GM23248 (cell line): ENCODE measurements around the gene GRM7. TPM values are rescaled to one million over a fixed set of nuclear protein-coding genes. Genes with fewer than 3 reads are reported as not detected.

Experiments used
- DNase-seq: peaks from one replicate; pipeline ENCODE4 v3.0.0-alpha.2; 2015
- H2AFZ ChIP-seq: fragments of 200-600 bp; sonication (generic); 2 replicates; pipeline ENCODE4 v1.6.1; 2016; ENCODE audit warnings: antibody characterized with exemption
- H3F3A ChIP-seq: fragments of 200-600 bp; sonication (generic); 2 replicates; pipeline ENCODE4 v1.6.1; 2016; ENCODE audit warnings: mild to moderate bottlenecking, antibody characterized with exemption, mixed run types; ENCODE audit not compliant: insufficient read depth
- H3K27ac ChIP-seq: fragments of 200-600 bp; sonication (generic); 2 replicates; pipeline ENCODE4 v1.5.1; 2016; ENCODE audit warnings: mild to moderate bottlenecking
- H3K27me3 ChIP-seq: fragments of 200-600 bp; sonication (generic); replicated peaks from 2 replicates; pipeline ENCODE4 v1.6.1; 2016; ENCODE audit warnings: mild to moderate bottlenecking; ENCODE audit not compliant: insufficient read depth
- H3K36me3 ChIP-seq: fragments of 200-600 bp; sonication (generic); 2 replicates; pipeline ENCODE4 v1.6.1; 2016; ENCODE audit warnings: low read depth, mild to moderate bottlenecking
- H3K4me1 ChIP-seq: fragments of 200-600 bp; sonication (generic); 2 replicates; pipeline ENCODE4 v1.6.1; 2016; ENCODE audit warnings: mild to moderate bottlenecking; ENCODE audit not compliant: insufficient read depth
- H3K4me2 ChIP-seq: fragments of 200-600 bp; sonication (generic); one replicate; pipeline ENCODE4 v1.6.1; 2016; ENCODE audit warnings: mild to moderate bottlenecking; ENCODE audit not compliant: unreplicated experiment
- H3K4me3 ChIP-seq: fragments of 200-600 bp; sonication (generic); 2 replicates; pipeline ENCODE4 v1.5.1; 2016; ENCODE audit warnings: mild to moderate bottlenecking
- H3K79me2 ChIP-seq: fragments of 200-600 bp; sonication (generic); 2 replicates; pipeline ENCODE4 v1.6.1; 2016; ENCODE audit warnings: mild to moderate bottlenecking; ENCODE audit not compliant: insufficient read depth
- H3K9ac ChIP-seq: fragments of 200-600 bp; sonication (generic); 2 replicates; pipeline ENCODE4 v1.6.1; 2016; ENCODE audit warnings: mild to moderate bottlenecking
- H3K9me2 ChIP-seq: fragments of 200-600 bp; sonication (generic); 2 replicates; pipeline ENCODE4 v1.6.1; 2016; ENCODE audit warnings: mixed run types, mild to moderate bottlenecking, moderate library complexity; ENCODE audit not compliant: insufficient read depth
- H3K9me3 ChIP-seq: fragments of 200-600 bp; sonication (generic); one replicate; pipeline ENCODE4 v1.6.1; 2017; ENCODE audit warnings: low read depth
- H4K20me1 ChIP-seq: fragments of 200-600 bp; sonication (generic); 2 replicates; pipeline ENCODE4 v1.6.0; 2016; ENCODE audit not compliant: insufficient read depth
- EZH2 ChIP-seq: fragments of 200-600 bp; sonication (generic); IDR thresholded peaks from 2 replicates; pipeline ENCODE4 v1.6.1; 2018; ENCODE audit warnings: antibody characterized with exemption, mild to moderate bottlenecking; ENCODE audit not compliant: insufficient read depth, poor library complexity, severe bottlenecking
- EZH2phosphoT487 ChIP-seq: fragments of 200-600 bp; sonication (generic); IDR thresholded peaks from 2 replicates; pipeline ENCODE4 v1.6.1; 2018; ENCODE audit warnings: antibody characterized with exemption, moderate library complexity, mild to moderate bottlenecking, low read depth; ENCODE audit not compliant: insufficient read depth
- WGBS, 2 experiments: methylation state at CpG; one replicate each; pipeline ENCODE4 v1.1.6; 2015 to 2017; ENCODE audit warnings: low lambda C conversion rate in 2 of 2, low coverage in 1 of 2; ENCODE audit errors: missing lambda C conversion rate in 2 of 2; 5-methylcytosine and 5-hydroxymethylcytosine counted together
- in situ Hi-C: fragments of 300-500 bp; cut with MboI; formaldehyde crosslinking; loops from 2 replicates; pipeline ENCODE4 v1.15.0; 2020
- polyA plus RNA-seq: library from polyadenylated mRNA; unstranded; fragments of >200 nt; fragmentation: Nextera tagmentation; extraction: Ambion mirVana; gene quantifications from 2 replicates; pipeline ENCODE4 v1.2.1, GENCODE V29; 2016
- total RNA-seq: library from RNA; depleted of rRNA; stranded (reverse); fragments of >200 nt; shearing (Covaris generic); gene quantifications from 2 replicates; pipeline ENCODE4 v1.2.3, GENCODE V29; 2014

GRM7 gene
- total and polyA plus RNA-seq, 2 experiments from 2014 or later = not detected

GRCh38 chr3:7288133-7288532 is 427.2 kb downstream of the GRM7 start:
- Histone ChIP-seq H3F3A (no peaks in the 10 kb centered on the region), H3K4me3 (no peak overlapping the region), H3K9ac (no peak overlapping the region), H3K4me2 (no peak overlapping the region), H3K9me3 (no peaks in the 10 kb centered on the region), H3K9me2 (no peaks in the 10 kb centered on the region), H2AFZ (no peak overlapping the region), H3K79me2 (no peaks in the 10 kb centered on the region), H3K36me3 (no peaks in the 10 kb centered on the region), H3K4me1 (no peaks in the 10 kb centered on the region), H3K27ac (no peak overlapping the region), H3K27me3 (no peaks in the 10 kb centered on the region), H4K20me1 (no peaks in the 10 kb centered on the region; the same call in 1 of the 2 replicates)
- in situ Hi-C loops = no loop called here
- TF ChIP-seq EZH2 (no peak), EZH2phosphoT487 (no peak)
- WGBS, 2 experiments = 14 to 17% methylated on average over 3 of the region's 3 CpGs
- DNase-seq = no peak

GRCh38 chr3:7289121-7289520 is 428.2 kb downstream of the GRM7 start:
- Histone ChIP-seq H3K9ac (no peak overlapping the region), H3K4me3 (no peak overlapping the region), H3K9me3 (no peaks in the 10 kb centered on the region), H3K79me2 (no peaks in the 10 kb centered on the region), H3K9me2 (no peaks in the 10 kb centered on the region), H3F3A (no peaks in the 10 kb centered on the region), H3K36me3 (no peaks in the 10 kb centered on the region), H4K20me1 (no peaks in the 10 kb centered on the region; the same call in 1 of the 2 replicates), H3K4me2 (no peak overlapping the region), H3K27ac (no peak overlapping the region), H2AFZ (no peak overlapping the region), H3K4me1 (no peaks in the 10 kb centered on the region), H3K27me3 (no peaks in the 10 kb centered on the region)
- in situ Hi-C loops = no loop called here
- WGBS, 2 experiments = 0 to 3% methylated on average over 1 of the region's 1 CpG
- TF ChIP-seq EZH2phosphoT487 = no peak
- no peak for DNase-seq

- Histone ChIP-seq H3K9ac (no peak overlapping the region), H3K9me3 (no peaks in the 10 kb centered on the region), H3K4me2 (no peak overlapping the region), H3K27me3 (no peaks in the 10 kb centered on the region), H3F3A (no peaks in the 10 kb centered on the region), H4K20me1 (no peaks in the 10 kb centered on the region; the same call in 1 of the 2 replicates), H3K36me3 (no peaks in the 10 kb centered on the region), H3K9me2 (no peaks in the 10 kb centered on the region), H3K79me2 (no peaks in the 10 kb centered on the region), H3K4me1 (no peaks in the 10 kb centered on the region), H2AFZ (no peak overlapping the region), H3K4me3 (no peak overlapping the region), H3K27ac (no peak overlapping the region)
- WGBS, 2 experiments = 3 to 4% methylated on average over 1 of the region's 1 CpG
- no peak for TF ChIP-seq EZH2
- TF ChIP-seq EZH2phosphoT487 = no peak
- in situ Hi-C loops = no loop called here
- DNase-seq = no peak
These were observed 429.3 kb downstream of the GRM7 start for GRCh38 chr3:7290077-7290825.

- Histone ChIP-seq H3K4me3 (no peak overlapping the region), H3K9me3 (no peaks in the 10 kb centered on the region), H3K9me2 (no peaks in the 10 kb centered on the region), H2AFZ (no peak overlapping the region), H3K9ac (no peak overlapping the region), H3K27ac (no peak overlapping the region), H3F3A (no peaks in the 10 kb centered on the region), H3K27me3 (no peaks in the 10 kb centered on the region), H3K36me3 (no peaks in the 10 kb centered on the region), H3K79me2 (no peaks in the 10 kb centered on the region), H3K4me1 (no peaks in the 10 kb centered on the region), H3K4me2 (no peak overlapping the region), H4K20me1 (no peaks in the 10 kb centered on the region)
- TF ChIP-seq EZH2phosphoT487 (no peak), EZH2 (no peak)
- in situ Hi-C loops = no loop called here
- 85 to 94% methylated on average over 2 of the region's 2 CpGs for WGBS, 2 experiments
- DNase-seq = no peak
These were observed 431.4 kb downstream of the GRM7 start for GRCh38 chr3:7292362-7292761.
